Transverse colon (tissue), 4 donors: Measurements from ENCODE around the gene B4GALT5. TPM values are rescaled to one million over a fixed set of nuclear protein-coding genes. Genes with fewer than 3 reads are reported as not detected.

Experiments used
- DNase-seq: peaks from one replicate; pipeline ENCODE4 v3.0.0-alpha.2; 2019
- H3K27ac ChIP-seq, 4 donors: fragments of 200-600 bp; sonication (generic); 2 replicates each; pipeline ENCODE4 v1.5.1; 2016 to 2018; ENCODE audit warnings: inconsistent platforms in 4 of 4
- H3K27me3 ChIP-seq: fragments of 200-600 bp; sonication (generic); 2 replicates; pipeline ENCODE4 v1.5.1; 2017; ENCODE audit warnings: inconsistent platforms
- H3K36me3 ChIP-seq, 4 donors: fragments of 200-600 bp; sonication (generic); 2 replicates each; pipeline ENCODE4 v1.5.1; 2017 to 2019; ENCODE audit warnings: inconsistent platforms in 4 of 4
- H3K4me1 ChIP-seq, 4 donors: fragments of 200-600 bp; sonication (generic); 2 replicates each; pipeline ENCODE4 v1.5.1; 2017 to 2020; ENCODE audit warnings: inconsistent platforms in 4 of 4
- H3K4me3 ChIP-seq, 4 donors: fragments of 200-600 bp; sonication (generic); 1 replicate in 1 of 4; 2 replicates in 3 of 4; pipeline versions ENCODE4 v1.5.1 to v1.6.1; 2017 to 2019; ENCODE audit warnings: inconsistent platforms in 4 of 4
- H3K9me3 ChIP-seq, 2 donors: fragments of 200-600 bp; sonication (generic); 2 replicates each; pipeline ENCODE4 v1.5.1; 2017 to 2019; ENCODE audit warnings: inconsistent platforms in 2 of 2
- EP300 ChIP-seq: sonication (generic); formaldehyde crosslinking; IDR thresholded peaks from one replicate; pipeline ENCODE4 v1.6.1; 2017; ENCODE audit warnings: antibody characterized with exemption, low read depth
- POLR2A ChIP-seq: fragments of 450-650 bp; IDR thresholded peaks from one replicate; pipeline ENCODE4 v1.6.1; 2016; ENCODE audit warnings: antibody characterized with exemption, mild to moderate bottlenecking, moderate library complexity
- POLR2AphosphoS5 ChIP-seq, 3 donors: sonication (generic); formaldehyde crosslinking; IDR thresholded peaks; one replicate each; pipeline ENCODE4 v1.6.1; 2016; ENCODE audit warnings: antibody characterized with exemption in 3 of 3
- WGBS, 2 donors: methylation state at CpG; one replicate each; pipeline ENCODE4 v1.1.5; 2018; ENCODE audit warnings: low coverage in 1 of 2; 5-methylcytosine and 5-hydroxymethylcytosine counted together
- in situ Hi-C, 4 donors: fragments of 200-750 bp; cut with MboI; loops; one replicate each; pipeline versions ENCODE4 v1.15.0 to v1.15.1; 2017; ENCODE audit warnings: low sequenced_read_pairs in 3 of 4, low pct_ligation_motif_present in 1 of 4, low pct_unique_long_range_greater_than_20kb in 1 of 4
- intact Hi-C: fragments of 100-400 bp; cut with DNase I; formaldehyde crosslinking; loops from one replicate; pipeline ENCODE4 v1.15.1; 2023; ENCODE audit warnings: low total_unique reads
- total RNA-seq, 4 donors: library from RNA; depleted of rRNA; stranded (reverse); fragments of >200 nt; gene quantifications; one replicate each; pipeline ENCODE4 v1.1.0, GENCODE V29; 2016
- TF ChIP-seq, protein P1 (sequence below), 5 experiments: fragments of 200-600 bp in 3 of 5; fragments of 450-650 bp in 2 of 5; sonication (generic) in 3 of 5; IDR thresholded peaks; 1 replicate in 2 of 5; 2 replicates in 3 of 5; pipeline ENCODE4 v1.5.1; 2016 to 2017; ENCODE audit warnings: antibody characterized with exemption in 5 of 5, inconsistent platforms in 3 of 5, mild to moderate bottlenecking in 2 of 5, moderate library complexity in 1 of 5

Gene B4GALT5
- total RNA-seq, 4 donors from 2014 or later = 22.3 to 43.2 (median 29.4) TPM

DNA sequence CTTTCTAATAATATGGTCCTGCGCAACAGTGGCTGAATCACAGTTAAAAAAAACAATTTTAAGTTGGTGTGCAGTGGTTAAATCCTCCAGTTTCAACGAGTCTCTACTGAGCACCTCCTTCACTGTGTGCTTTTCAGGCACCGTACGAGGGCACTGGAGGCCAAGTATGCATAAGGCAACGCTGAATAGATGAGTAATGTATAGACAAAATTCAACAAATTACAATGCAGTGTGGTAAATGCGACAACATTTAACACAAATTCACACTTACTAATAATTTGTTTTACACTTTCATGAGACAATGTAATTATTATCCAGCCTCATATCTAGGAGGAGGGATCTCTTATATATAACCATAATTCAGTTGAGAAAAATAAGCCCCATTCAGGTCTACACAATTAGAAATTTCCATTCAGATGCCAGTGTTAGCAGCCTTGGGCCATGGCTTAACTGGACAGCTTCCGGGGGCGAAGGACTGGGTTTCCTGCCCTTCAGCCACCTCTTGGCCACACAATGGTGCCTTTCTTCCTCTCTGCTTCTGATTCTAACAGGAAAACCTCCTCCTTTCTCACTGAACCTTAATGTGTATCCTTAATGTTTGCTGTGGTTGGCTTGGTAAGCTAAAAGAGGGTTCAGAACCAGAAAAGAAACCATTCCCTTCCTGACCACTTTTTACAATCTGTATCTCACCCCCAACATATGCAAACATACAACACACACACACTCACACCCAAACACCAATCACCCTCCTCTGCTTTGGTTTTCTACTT, 51.9 kb downstream of the B4GALT5 start:
- H3K27me3 ChIP-seq = no peaks in the 10 kb centered on the region
- intact Hi-C loops (no loop called here), in situ Hi-C loops (no loop called here)
- H3K4me3 ChIP-seq = no peak overlapping the region
- 85 to 86% methylated on average over 5 to 8 of the region's 8 CpGs for WGBS, 2 donors
- no peaks in the 10 kb centered on the region for H3K36me3 ChIP-seq
- H3K27ac ChIP-seq = peak overlapping the region in 1 of 4 donors; percentile 2
- peaks cover 5 to 60% (median 21%) of the 10 kb centered on the region in 4 donors for H3K4me1 ChIP-seq
- TF ChIP-seq POLR2AphosphoS5 (IDR thresholded peaks at IDR 0.05) = no peak
- no peak for TF ChIP-seq EP300
- no peak for TF ChIP-seq POLR2A
- TF ChIP-seq, protein P1, sequence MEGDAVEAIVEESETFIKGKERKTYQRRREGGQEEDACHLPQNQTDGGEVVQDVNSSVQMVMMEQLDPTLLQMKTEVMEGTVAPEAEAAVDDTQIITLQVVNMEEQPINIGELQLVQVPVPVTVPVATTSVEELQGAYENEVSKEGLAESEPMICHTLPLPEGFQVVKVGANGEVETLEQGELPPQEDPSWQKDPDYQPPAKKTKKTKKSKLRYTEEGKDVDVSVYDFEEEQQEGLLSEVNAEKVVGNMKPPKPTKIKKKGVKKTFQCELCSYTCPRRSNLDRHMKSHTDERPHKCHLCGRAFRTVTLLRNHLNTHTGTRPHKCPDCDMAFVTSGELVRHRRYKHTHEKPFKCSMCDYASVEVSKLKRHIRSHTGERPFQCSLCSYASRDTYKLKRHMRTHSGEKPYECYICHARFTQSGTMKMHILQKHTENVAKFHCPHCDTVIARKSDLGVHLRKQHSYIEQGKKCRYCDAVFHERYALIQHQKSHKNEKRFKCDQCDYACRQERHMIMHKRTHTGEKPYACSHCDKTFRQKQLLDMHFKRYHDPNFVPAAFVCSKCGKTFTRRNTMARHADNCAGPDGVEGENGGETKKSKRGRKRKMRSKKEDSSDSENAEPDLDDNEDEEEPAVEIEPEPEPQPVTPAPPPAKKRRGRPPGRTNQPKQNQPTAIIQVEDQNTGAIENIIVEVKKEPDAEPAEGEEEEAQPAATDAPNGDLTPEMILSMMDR (IDR thresholded peaks at IDR 0.05) = no peak
- no peaks in the 10 kb centered on the region for H3K9me3 ChIP-seq
- DNase-seq = no peak

DNA sequence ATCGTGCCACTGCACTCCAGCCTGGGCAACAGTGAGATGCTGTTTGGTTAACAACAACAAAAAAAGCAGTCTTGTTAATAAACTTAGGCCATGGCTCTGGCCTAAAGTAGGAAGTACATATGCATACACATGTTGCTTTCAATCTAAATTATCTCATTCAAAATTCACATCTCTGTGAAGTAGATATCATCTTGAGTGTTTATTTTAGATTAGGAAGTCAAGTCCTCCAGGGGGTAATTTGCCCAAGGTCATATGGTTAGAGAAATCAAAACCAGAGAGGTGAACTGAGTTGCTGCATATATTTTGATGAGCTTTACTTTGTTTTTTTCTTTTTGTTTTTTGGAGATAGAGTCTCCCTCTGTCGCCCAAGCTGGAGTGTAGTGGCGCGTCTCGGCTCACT, 52.8 kb downstream of the B4GALT5 start:
- in situ Hi-C loops = no loop called here
- WGBS, 2 donors = 98 to 100% methylated on average over 4 to 5 of the region's 5 CpGs
- H3K4me1 ChIP-seq = peaks cover 5 to 59% (median 23%) of the 10 kb centered on the region in 4 donors

DNA sequence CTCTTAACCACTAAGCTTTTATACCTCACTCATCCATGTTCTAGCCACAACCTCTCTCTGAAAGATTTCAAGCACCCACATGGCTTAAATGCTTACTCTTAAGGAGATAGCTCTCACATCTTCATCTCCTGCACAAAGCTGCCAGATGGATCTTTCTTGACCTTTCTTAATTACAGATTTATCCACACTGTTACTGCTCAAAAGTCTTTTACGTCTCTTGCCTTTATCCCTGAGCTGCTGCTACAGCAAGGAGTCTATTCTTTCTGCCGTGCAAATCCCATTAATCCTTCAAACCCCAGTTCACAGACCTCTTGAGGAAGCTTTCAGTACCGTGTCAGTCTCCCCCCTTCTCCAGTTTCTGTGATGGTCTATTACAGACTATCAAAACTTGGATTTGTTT, 54.6 kb downstream of the B4GALT5 start:
- no peaks in the 10 kb centered on the region for H3K27me3 ChIP-seq
- no peaks in the 10 kb centered on the region for H3K9me3 ChIP-seq
- intact Hi-C loops = no loop called here
- H3K36me3 ChIP-seq = peaks cover 0 to 18% (median 7%) of the 10 kb centered on the region in 4 donors
- H3K4me1 ChIP-seq = peaks cover 5 to 59% (median 23%) of the 10 kb centered on the region in 4 donors
- TF ChIP-seq POLR2AphosphoS5 (IDR thresholded peaks at IDR 0.05) = no peak
- in situ Hi-C loops = no loop called here
- no peak overlapping the region for H3K4me3 ChIP-seq
- WGBS, 2 donors = 70 to 76% methylated on average over 3 of the region's 3 CpGs
- no peak for DNase-seq
- H3K27ac ChIP-seq = no peak overlapping the region

More for the DNA sequence above, 52.8 kb downstream of the B4GALT5 start:
- Histone ChIP-seq H3K27me3 (no peaks in the 10 kb centered on the region), H3K9me3 (no peaks in the 10 kb centered on the region), H3K36me3 (peaks cover 0 to under 1% (median 0%) of the 10 kb centered on the region in 4 donors), H3K27ac (no peak overlapping the region), H3K4me3 (no peak overlapping the region)
- TF ChIP-seq POLR2A (no peak), EP300 (no peak), POLR2AphosphoS5 (IDR thresholded peaks at IDR 0.05) (no peak)
- TF ChIP-seq, protein P1 (IDR thresholded peaks at IDR 0.05) = no peak
- intact Hi-C loops = no loop called here
- DNase-seq = no peak

- Histone ChIP-seq H3K27me3 (no peaks in the 10 kb centered on the region), H3K36me3 (peaks cover 0 to 22% (median 10%) of the 10 kb centered on the region in 4 donors), H3K4me1 (peaks cover 5 to 59% (median 23%) of the 10 kb centered on the region in 4 donors), H3K4me3 (no peak overlapping the region), H3K9me3 (no peaks in the 10 kb centered on the region), H3K27ac (no peak overlapping the region)
- 89% methylated on average over 2 of the region's 2 CpGs; no CpG with 5 or more reads in 1 of the 2 donors for WGBS, 2 donors
- TF ChIP-seq POLR2A (no peak), POLR2AphosphoS5 (IDR thresholded peaks at IDR 0.05) (no peak), EP300 (no peak)
- TF ChIP-seq, protein P1 (IDR thresholded peaks at IDR 0.05) = no peak
- in situ Hi-C loops (no loop called here), intact Hi-C loops (no loop called here)
- DNase-seq = no peak
These were observed 55.2 kb downstream of the B4GALT5 start for GRCh38 chr20:49658508-49658907.
